BJ (cell line): ENCODE data around the gene CLCN4. TPM values are rescaled to one million over a fixed set of nuclear protein-coding genes. Genes with fewer than 3 reads are reported as not detected.

Source experiments
- CTCF ChIA-PET: fragments of 350-600 bp; formaldehyde crosslinking; extraction: SDS; loops from one replicate; lab custom pipeline; 2021; ENCODE audit warnings: antibody characterized with exemption, inconsistent platforms; lab: Yijun Ruan, JAX
- POLR2A ChIA-PET: fragments of 300-600 bp; sonication (Branson Sonifier 250); formaldehyde crosslinking; extraction: SDS; loops from one replicate; lab custom pipeline; 2021; ENCODE audit warnings: antibody characterized with exemption; lab: Charles Lee
- DNase-seq: peaks from one replicate; pipeline ENCODE4 v3.0.0-alpha.2; 2011; ENCODE audit warnings: low read depth
- H3K27me3 ChIP-seq: 2 replicates; pipeline ENCODE4 v1.6.0; 2011; ENCODE audit warnings: low read length; ENCODE audit not compliant: control insufficient read depth, insufficient read depth
- H3K36me3 ChIP-seq: 2 replicates; pipeline ENCODE4 v1.5.1; 2011; ENCODE audit warnings: low read length; ENCODE audit not compliant: control insufficient read depth, insufficient read depth
- H3K4me3 ChIP-seq: 2 replicates; pipeline ENCODE4 v1.5.1; 2011; ENCODE audit warnings: low read depth, mild to moderate bottlenecking, control low read depth, low read length
- CTCF ChIP-seq: IDR thresholded peaks from 2 replicates; pipeline ENCODE4 v1.5.1; 2011; ENCODE audit warnings: low read depth, mild to moderate bottlenecking, control low read depth, inconsistent platforms, low read length, moderate library complexity; ENCODE audit not compliant: insufficient read depth
- polyA plus RNA-seq: library from polyadenylated mRNA; depleted of rRNA; stranded (reverse); fragments of >200 nt; gene quantifications from 2 replicates; pipeline ENCODE4 v1.2.3, GENCODE V29; 2011

Gene CLCN4
- polyA plus RNA-seq, 1 experiment = 0.11 TPM

GRCh38 chrX:10195947-10196346 is 39.2 kb downstream of the CLCN4 start:
- TF ChIP-seq CTCF = no peak
- no peaks in the 10 kb centered on the region for H3K36me3 ChIP-seq
- H3K4me3 ChIP-seq = no peak overlapping the region
- POLR2A ChIA-PET = no interaction called here
- CTCF ChIA-PET = no interaction called here
- no peaks in the 10 kb centered on the region for H3K27me3 ChIP-seq
- DNase-seq = no peak

GRCh38 chrX:10197279-10198210 is 40.8 kb downstream of the CLCN4 start:
- no peaks in the 10 kb centered on the region for H3K36me3 ChIP-seq
- DNase-seq = no peak
- no peak for TF ChIP-seq CTCF
- POLR2A ChIA-PET = no interaction called here
- CTCF ChIA-PET = no interaction called here
- no peak overlapping the region for H3K4me3 ChIP-seq
- no peaks in the 10 kb centered on the region for H3K27me3 ChIP-seq

DNA sequence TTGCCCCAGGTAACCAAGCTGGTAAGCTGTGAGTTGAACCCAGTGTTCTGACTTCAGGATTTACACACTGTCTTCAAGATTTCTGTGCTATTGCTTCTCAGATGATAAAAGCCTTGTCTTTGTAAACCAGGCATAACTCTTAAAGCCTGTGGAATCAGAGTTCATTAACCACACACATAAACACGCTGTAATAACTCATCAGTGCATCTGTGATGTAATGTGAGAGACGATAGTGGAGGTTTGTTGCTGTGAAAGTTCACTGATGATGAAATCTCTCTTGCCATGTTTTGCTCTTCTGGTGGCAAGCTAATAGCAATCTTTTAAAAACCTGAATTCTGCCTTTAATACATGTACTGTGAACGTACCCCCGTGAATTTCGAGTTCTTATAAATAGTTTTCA is 41.5 kb downstream of the CLCN4 start:
- Histone ChIP-seq H3K36me3 (no peaks in the 10 kb centered on the region), H3K27me3 (no peaks in the 10 kb centered on the region), H3K4me3 (no peak overlapping the region)
- TF ChIP-seq CTCF = no peak
- POLR2A ChIA-PET = no interaction called here
- CTCF ChIA-PET = interaction anchor here (1.1 kb wide), 1 partner anchor 8 kb away, joined by 5 read pairs; no protein-coding TSS in a partner anchor
- no peak for DNase-seq

DNA sequence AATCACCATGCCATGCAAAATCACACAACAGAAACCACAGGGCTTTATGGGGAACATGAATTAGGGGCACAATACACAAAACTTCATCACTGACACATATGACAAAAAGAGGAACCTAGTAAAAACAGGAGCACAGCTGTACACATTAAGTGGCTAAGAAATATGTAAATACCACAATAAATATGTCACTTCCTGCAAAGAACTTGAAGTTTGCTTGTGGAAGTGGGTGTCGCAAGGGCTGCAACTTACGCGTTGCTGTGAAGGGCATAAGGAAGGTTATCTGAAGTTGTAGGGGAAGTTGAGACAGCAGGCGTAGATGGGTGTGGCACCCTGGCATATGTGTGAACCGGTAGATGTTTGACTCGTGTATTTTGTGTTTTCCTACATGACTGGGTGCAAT is 42.4 kb downstream of the CLCN4 start:
- ChIA-PET CTCF (interaction anchor here (0.6 to 1.1 kb wide), 2 partner anchors 9 to 387 kb away, joined by 3 to 5 read pairs; no protein-coding TSS in a partner anchor), POLR2A (no interaction called here)
- no peak for DNase-seq
- no peaks in the 10 kb centered on the region for H3K27me3 ChIP-seq
- no peaks in the 10 kb centered on the region for H3K36me3 ChIP-seq
- no peak for TF ChIP-seq CTCF
- no peak overlapping the region for H3K4me3 ChIP-seq

GRCh38 chrX:10203617-10204016 is 46.8 kb downstream of the CLCN4 start:
- no peak for TF ChIP-seq CTCF
- Histone ChIP-seq H3K27me3 (no peaks in the 10 kb centered on the region), H3K36me3 (no peaks in the 10 kb centered on the region), H3K4me3 (no peak overlapping the region)
- no peak for DNase-seq
- ChIA-PET CTCF (no interaction called here), POLR2A (no interaction called here)
